NCI-H460 (cell line): ENCODE measurements around the gene CEP112. TPM values are rescaled to one million over a fixed set of nuclear protein-coding genes. Genes with fewer than 3 reads are reported as not detected.

Experiments used
- total RNA-seq: library from RNA; depleted of rRNA; stranded (reverse); fragments of >200 nt; shearing (Covaris generic); gene quantifications from 2 replicates; pipeline ENCODE4 v1.2.3, GENCODE V29; 2014; rRNA removed

Gene CEP112
- total RNA-seq, 1 experiment from 2014 or later = 6.5 TPM

Other genes starting within 250 kb of the CEP112 start
- not detected in 2 replicates for gene APOH, start 37.3 kb upstream of the CEP112 start, total RNA-seq
- gene PRKCA, start 110.5 kb upstream of the CEP112 start, total RNA-seq = 12.5 and 13.6 TPM in 2 replicates